Sigmoid colon (tissue), 7 donors: Measurements from ENCODE around the gene LRP8. TPM values are rescaled to one million over a fixed set of nuclear protein-coding genes. Genes with fewer than 3 reads are reported as not detected.

Source experiments
- DNase-seq: peaks from one replicate; pipeline ENCODE4 v3.0.0-alpha.2; 2019
- H3K27ac ChIP-seq, 4 donors: fragments of 200-600 bp; sonication (generic); one replicate each; pipeline ENCODE4 v1.5.1; 2016 to 2019; ENCODE audit warnings: mild to moderate bottlenecking in 1 of 4
- H3K27me3 ChIP-seq, 3 donors: fragments of 200-600 bp; sonication (generic); one replicate each; pipeline ENCODE4 v1.5.1; 2019; ENCODE audit warnings: mild to moderate bottlenecking in 1 of 3
- H3K36me3 ChIP-seq, 4 donors: fragments of 200-600 bp; sonication (generic); one replicate each; pipeline ENCODE4 v1.5.1; 2016 to 2019
- H3K4me1 ChIP-seq, 4 donors: fragments of 200-600 bp; sonication (generic); one replicate each; pipeline ENCODE4 v1.5.1; 2017 to 2019
- H3K4me3 ChIP-seq, 4 donors: fragments of 200-600 bp; sonication (generic); one replicate each; pipeline ENCODE4 v1.5.1; 2017 to 2019; ENCODE audit warnings: mild to moderate bottlenecking in 2 of 4, moderate library complexity in 1 of 4
- H3K9me3 ChIP-seq, 4 donors: fragments of 200-600 bp in 3 of 4; sonication (generic) in 3 of 4; one replicate each; pipeline versions ENCODE4 v1.5.1 to v1.6.1; 2013 to 2019
- EP300 ChIP-seq, 4 donors: sonication (generic); formaldehyde crosslinking; IDR thresholded peaks; one replicate each; pipeline ENCODE4 v1.6.1; 2017; ENCODE audit warnings: antibody characterized with exemption in 4 of 4
- POLR2A ChIP-seq, 2 donors: fragments of 450-650 bp; IDR thresholded peaks; one replicate each; pipeline ENCODE4 v1.6.1; 2016; ENCODE audit warnings: antibody characterized with exemption in 2 of 2, mild to moderate bottlenecking in 2 of 2, moderate library complexity in 2 of 2
- POLR2AphosphoS5 ChIP-seq, 4 donors: sonication (generic); formaldehyde crosslinking; IDR thresholded peaks; one replicate each; pipeline ENCODE4 v1.6.1; 2017; ENCODE audit warnings: antibody characterized with exemption in 4 of 4
- WGBS, 2 donors: extraction: QIAGEN DNeasy Blood & Tissue Kit; methylation state at CpG; one replicate each; pipeline ENCODE4 v1.1.7; 2013; 5-methylcytosine and 5-hydroxymethylcytosine counted together
- intact Hi-C: fragments of 100-400 bp; cut with DNase I; formaldehyde crosslinking; loops from one replicate; pipeline ENCODE4 v1.15.1; 2023
- polyA plus RNA-seq, 3 donors: library from polyadenylated mRNA; stranded (reverse); fragments of 200-250 nt; gene quantifications; one replicate each; pipeline ENCODE4 v1.2.3, GENCODE V29; 2013
- total RNA-seq, 4 donors: library from RNA; depleted of rRNA; stranded (reverse); fragments of >200 nt; gene quantifications; one replicate each; pipeline ENCODE4 v1.1.0, GENCODE V29; 2016
- TF ChIP-seq, protein P1 (sequence below), 4 experiments: fragments of 450-650 bp in 3 of 4; fragments of 200-600 bp in 1 of 4; IDR thresholded peaks; one replicate each; pipeline ENCODE4 v1.5.1; 2016 to 2019; ENCODE audit warnings: antibody characterized with exemption in 4 of 4, mild to moderate bottlenecking in 3 of 4, moderate library complexity in 2 of 4
- donor health status: healthy with polysubstance abuse.
- donor health status: Bipolar disorder and iron deficiency.
- donor health status: healthy.

Gene LRP8
- total and polyA plus RNA-seq, 7 donors, result 0.69 to 7.8 (median 1.2) TPM

GRCh38 chr1:53219711-53220110 is 108.2 kb downstream of the LRP8 start:
- TF ChIP-seq, protein P1, sequence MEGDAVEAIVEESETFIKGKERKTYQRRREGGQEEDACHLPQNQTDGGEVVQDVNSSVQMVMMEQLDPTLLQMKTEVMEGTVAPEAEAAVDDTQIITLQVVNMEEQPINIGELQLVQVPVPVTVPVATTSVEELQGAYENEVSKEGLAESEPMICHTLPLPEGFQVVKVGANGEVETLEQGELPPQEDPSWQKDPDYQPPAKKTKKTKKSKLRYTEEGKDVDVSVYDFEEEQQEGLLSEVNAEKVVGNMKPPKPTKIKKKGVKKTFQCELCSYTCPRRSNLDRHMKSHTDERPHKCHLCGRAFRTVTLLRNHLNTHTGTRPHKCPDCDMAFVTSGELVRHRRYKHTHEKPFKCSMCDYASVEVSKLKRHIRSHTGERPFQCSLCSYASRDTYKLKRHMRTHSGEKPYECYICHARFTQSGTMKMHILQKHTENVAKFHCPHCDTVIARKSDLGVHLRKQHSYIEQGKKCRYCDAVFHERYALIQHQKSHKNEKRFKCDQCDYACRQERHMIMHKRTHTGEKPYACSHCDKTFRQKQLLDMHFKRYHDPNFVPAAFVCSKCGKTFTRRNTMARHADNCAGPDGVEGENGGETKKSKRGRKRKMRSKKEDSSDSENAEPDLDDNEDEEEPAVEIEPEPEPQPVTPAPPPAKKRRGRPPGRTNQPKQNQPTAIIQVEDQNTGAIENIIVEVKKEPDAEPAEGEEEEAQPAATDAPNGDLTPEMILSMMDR (IDR thresholded peaks at IDR 0.05), result no peak
- TF ChIP-seq EP300 (IDR thresholded peaks at IDR 0.05) (no peak), POLR2A (IDR thresholded peaks at IDR 0.05) (no peak), POLR2AphosphoS5 (IDR thresholded peaks at IDR 0.05) (no peak)
- no peak for DNase-seq
- H3K36me3 ChIP-seq, result peaks cover 3 to 37% (median 12%) of the 10 kb centered on the region in 4 donors
- peaks cover 0 to 17% (median 16%) of the 10 kb centered on the region in 4 donors for H3K4me1 ChIP-seq
- peak overlapping the region; percentile 93 to 99 (median 96) for H3K27ac ChIP-seq
- intact Hi-C loops, result loop anchor here (1.0 kb wide), 1 partner anchor 22 kb away; no protein-coding TSS in a partner anchor
- H3K27me3 ChIP-seq, result no peaks in the 10 kb centered on the region
- 15 to 35% methylated on average over 8 of the region's 8 CpGs for WGBS, 2 donors
- H3K9me3 ChIP-seq, result no peaks in the 10 kb centered on the region
- H3K4me3 ChIP-seq, result peak overlapping the region; percentile 56 to 89 (median 82)

- no peaks in the 10 kb centered on the region for H3K27me3 ChIP-seq
- H3K36me3 ChIP-seq, result peaks cover 9 to 52% (median 22%) of the 10 kb centered on the region in 4 donors
- DNase-seq, result no peak
- peaks cover 0 to 17% (median 16%) of the 10 kb centered on the region in 4 donors for H3K4me1 ChIP-seq
- no peak overlapping the region for H3K27ac ChIP-seq
- TF ChIP-seq POLR2AphosphoS5 (IDR thresholded peaks at IDR 0.05) (no peak), EP300 (IDR thresholded peaks at IDR 0.05) (no peak), POLR2A (IDR thresholded peaks at IDR 0.05) (no peak)
- TF ChIP-seq, protein P1 (IDR thresholded peaks at IDR 0.05), result no peak
- H3K4me3 ChIP-seq, result no peak overlapping the region
- WGBS, 2 donors, result 92 to 95% methylated on average over 7 of the region's 7 CpGs
- no peaks in the 10 kb centered on the region for H3K9me3 ChIP-seq
- intact Hi-C loops, result no loop called here
Observed at GRCh38 chr1:53218201-53218600, 109.7 kb downstream of the LRP8 start.

GRCh38 chr1:53214376-53214940 is 113.4 kb downstream of the LRP8 start:
- Histone ChIP-seq H3K27ac (no peak overlapping the region), H3K36me3 (peaks cover 17 to 90% (median 49%) of the 10 kb centered on the region in 4 donors), H3K4me1 (peaks cover 0 to 8% (median 4%) of the 10 kb centered on the region in 4 donors), H3K9me3 (no peaks in the 10 kb centered on the region), H3K27me3 (no peaks in the 10 kb centered on the region), H3K4me3 (no peak overlapping the region)
- TF ChIP-seq POLR2AphosphoS5 (IDR thresholded peaks at IDR 0.05), result no peak
- no peak for TF ChIP-seq POLR2A (IDR thresholded peaks at IDR 0.05)
- no peak for TF ChIP-seq EP300 (IDR thresholded peaks at IDR 0.05)
- intact Hi-C loops, result no loop called here
- no peak for DNase-seq
- 77 to 91% methylated on average over 5 of the region's 5 CpGs for WGBS, 2 donors

GRCh38 chr1:53210954-53211353 is 116.9 kb downstream of the LRP8 start:
- no peaks in the 10 kb centered on the region for H3K27me3 ChIP-seq
- no peak for DNase-seq
- peaks cover 22 to 95% (median 58%) of the 10 kb centered on the region in 4 donors for H3K36me3 ChIP-seq
- TF ChIP-seq, protein P1 (IDR thresholded peaks at IDR 0.05), result no peak
- TF ChIP-seq POLR2A (IDR thresholded peaks at IDR 0.05), result no peak
- no peak for TF ChIP-seq EP300 (IDR thresholded peaks at IDR 0.05)
- no peak for TF ChIP-seq POLR2AphosphoS5 (IDR thresholded peaks at IDR 0.05)
- no peaks in the 10 kb centered on the region for H3K4me1 ChIP-seq
- H3K9me3 ChIP-seq, result peaks cover 0 to 5% (median 0%) of the 10 kb centered on the region in 4 donors
- no peak overlapping the region for H3K27ac ChIP-seq
- intact Hi-C loops, result no loop called here
- WGBS, 2 donors, result 97 to 98% methylated on average over 11 of the region's 11 CpGs
- H3K4me3 ChIP-seq, result no peak overlapping the region

DNA sequence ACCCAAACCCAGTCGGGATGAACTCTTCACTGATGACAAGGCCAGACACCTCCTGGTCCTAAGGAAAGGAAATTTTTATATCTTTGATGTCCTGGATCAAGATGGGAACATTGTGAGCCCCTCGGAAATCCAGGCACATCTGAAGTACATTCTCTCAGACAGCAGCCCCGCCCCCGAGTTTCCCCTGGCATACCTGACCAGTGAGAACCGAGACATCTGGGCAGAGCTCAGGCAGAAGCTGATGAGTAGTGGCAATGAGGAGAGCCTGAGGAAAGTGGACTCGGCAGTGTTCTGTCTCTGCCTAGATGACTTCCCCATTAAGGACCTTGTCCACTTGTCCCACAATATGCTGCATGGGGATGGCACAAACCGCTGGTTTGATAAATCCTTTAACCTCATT is 117.5 kb downstream of the LRP8 start:
- Histone ChIP-seq H3K4me1 (no peaks in the 10 kb centered on the region), H3K4me3 (no peak overlapping the region), H3K27me3 (no peaks in the 10 kb centered on the region), H3K9me3 (peaks cover 0 to 5% (median 0%) of the 10 kb centered on the region in 4 donors), H3K36me3 (peaks cover 21 to 93% (median 59%) of the 10 kb centered on the region in 4 donors), H3K27ac (no peak overlapping the region)
- no peak for DNase-seq
- intact Hi-C loops, result no loop called here
- WGBS, 2 donors, result 95 to 96% methylated on average over 7 of the region's 7 CpGs
- TF ChIP-seq POLR2A (IDR thresholded peaks at IDR 0.05), result no peak
- TF ChIP-seq, protein P1 (IDR thresholded peaks at IDR 0.05), result no peak
- no peak for TF ChIP-seq EP300 (IDR thresholded peaks at IDR 0.05)
- TF ChIP-seq POLR2AphosphoS5 (IDR thresholded peaks at IDR 0.05), result no peak
